SK-N-SH (cell line): ENCODE results near the gene IPO8. TPM values are rescaled to one million over a fixed set of nuclear protein-coding genes. Genes with fewer than 3 reads are reported as not detected.
A peak's percentile ranks its signal among the peaks of the same experiment; 100 is the strongest.

Experiments used
- CTCF ChIA-PET: fragments of 300-600, 350-600 bp; formaldehyde crosslinking; extraction: SDS; loops from one replicate; lab custom pipeline; 2021; lab: Yijun Ruan, JAX
- POLR2A ChIA-PET: fragments of 350-600 bp; sonication (Branson Sonifier 250); formaldehyde crosslinking; extraction: SDS; loops from one replicate; lab custom pipeline; 2020; ENCODE audit warnings: antibody characterized with exemption, inconsistent platforms; lab: Yijun Ruan, JAX
- DNase-seq: peaks from one replicate; pipeline ENCODE4 v3.0.0; 2012
- H2AFZ ChIP-seq: fragments of 200-600 bp; sonication (generic); 2 replicates; pipeline ENCODE4 v1.8.1; 2016; ENCODE audit warnings: antibody characterized with exemption, mild to moderate bottlenecking, low read depth
- H3F3A ChIP-seq: fragments of 200-600 bp; sonication (generic); replicated peaks from 2 replicates; pipeline ENCODE3; 2016; ENCODE audit warnings: antibody characterized with exemption, mild to moderate bottlenecking; ENCODE audit not compliant: insufficient read depth
- H3K27ac ChIP-seq, 2 experiments: fragments of 200-500 bp in 1 of 2; fragments of 200-600 bp in 1 of 2; sonication (Bioruptor generic) in 1 of 2; sonication (generic), shearing (Covaris generic) in 1 of 2; 2 replicates each; pipeline versions ENCODE4 v1.5.1 to v1.6.1; 2014 to 2016; ENCODE audit warnings: low read depth in 2 of 2, inconsistent platforms in 1 of 2, low read length in 1 of 2, mild to moderate bottlenecking in 1 of 2, mixed read lengths in 1 of 2
- H3K27me3 ChIP-seq: fragments of 200-600 bp; sonication (generic), shearing (Covaris generic); 2 replicates; pipeline ENCODE4 v1.6.1; 2016; ENCODE audit warnings: mixed run types; ENCODE audit not compliant: insufficient read depth
- H3K36me3 ChIP-seq, 2 experiments: fragments of 200-500 bp in 1 of 2; fragments of 200-600 bp in 1 of 2; sonication (Bioruptor generic) in 1 of 2; sonication (generic) in 1 of 2; replicated peaks in 1 of 2; 2 replicates each; pipeline versions ENCODE3 to v1.5.1; 2014 to 2016; ENCODE audit warnings: low read length in 1 of 2, mild to moderate bottlenecking in 1 of 2; ENCODE audit not compliant: insufficient read depth in 2 of 2, control insufficient read depth in 1 of 2
- H3K4me1 ChIP-seq, 2 experiments: fragments of 200-500 bp in 1 of 2; fragments of 200-600 bp in 1 of 2; sonication (Bioruptor generic) in 1 of 2; sonication (generic), shearing (Covaris generic) in 1 of 2; 2 replicates each; pipeline versions ENCODE4 v1.5.1 to v1.6.1; 2014 to 2016; ENCODE audit warnings: low read depth in 1 of 2, low read length in 1 of 2, mixed run types in 1 of 2; ENCODE audit not compliant: insufficient read depth in 2 of 2, control insufficient read depth in 1 of 2
- H3K4me2 ChIP-seq: fragments of 200-600 bp; sonication (generic), shearing (Covaris generic); 2 replicates; pipeline ENCODE4 v1.6.1; 2017; ENCODE audit warnings: mixed run types
- H3K4me3 ChIP-seq, 2 experiments: fragments of 200-500 bp in 1 of 2; fragments of 200-600 bp in 1 of 2; sonication (Bioruptor generic) in 1 of 2; sonication (generic), shearing (Covaris generic) in 1 of 2; 2 replicates each; pipeline versions ENCODE4 v1.5.1 to v1.8.1; 2014 to 2016; ENCODE audit warnings: low read depth in 2 of 2, inconsistent platforms in 1 of 2, low read length in 1 of 2, mild to moderate bottlenecking in 1 of 2, mixed read lengths in 1 of 2, moderate library complexity in 1 of 2
- H3K79me2 ChIP-seq: fragments of 200-600 bp; sonication (generic); 2 replicates; pipeline ENCODE4 v1.8.1; 2017; ENCODE audit warnings: mild to moderate bottlenecking; ENCODE audit not compliant: insufficient read depth
- H3K9ac ChIP-seq: fragments of 200-600 bp; sonication (generic); 2 replicates; pipeline ENCODE4 v1.6.1; 2017; ENCODE audit warnings: mixed run types
- H3K9me2 ChIP-seq: fragments of 200-600 bp; sonication (generic); 2 replicates; pipeline ENCODE4 v1.6.1; 2017; ENCODE audit warnings: mixed run types
- H3K9me3 ChIP-seq: fragments of 200-600 bp; sonication (generic); 2 replicates; pipeline ENCODE4 v1.6.1; 2017; ENCODE audit warnings: mixed run types, mild to moderate bottlenecking, moderate library complexity
- H4K20me1 ChIP-seq: fragments of 200-600 bp; sonication (generic); 2 replicates; pipeline ENCODE4 v1.6.1; 2017; ENCODE audit warnings: mild to moderate bottlenecking, mixed run types; ENCODE audit not compliant: insufficient read depth
- ELF1 ChIP-seq: IDR thresholded peaks from 2 replicates; pipeline ENCODE4 v1.4.0; 2012
- FOXJ3 ChIP-seq: sonication (generic); formaldehyde crosslinking; IDR thresholded peaks from 2 replicates; pipeline ENCODE4 v1.5.1; 2020; ENCODE audit warnings: mild to moderate bottlenecking, missing genetic modification reagents
- GABPA ChIP-seq: IDR thresholded peaks from 2 replicates; pipeline ENCODE4 v1.4.0; 2012; ENCODE audit warnings: low read depth, mild to moderate bottlenecking
- IRF3 ChIP-seq: fragments of 150-350 bp; IDR thresholded peaks from 2 replicates; pipeline ENCODE4 v1.6.1; 2016; ENCODE audit warnings: mild to moderate bottlenecking, low read depth, low read length
- MAX ChIP-seq: IDR thresholded peaks from 2 replicates; pipeline ENCODE4 v1.4.0; 2012; ENCODE audit warnings: low read depth
- MEF2A ChIP-seq: IDR thresholded peaks from 2 replicates; pipeline ENCODE4 v1.4.0; 2012; ENCODE audit warnings: low read depth, borderline replicate concordance
- NFIC ChIP-seq: IDR thresholded peaks from 2 replicates; pipeline ENCODE4 v1.4.0; 2012; ENCODE audit warnings: borderline replicate concordance
- NRF1 ChIP-seq: IDR thresholded peaks from 2 replicates; pipeline ENCODE4 v1.6.1; 2012; ENCODE audit warnings: low read depth, mild to moderate bottlenecking, low read length
- POLR2AphosphoS5 ChIP-seq: IDR thresholded peaks from 2 replicates; pipeline ENCODE4 v1.6.1; 2012; ENCODE audit warnings: low read depth, low read length
- RFX5 ChIP-seq: IDR thresholded peaks from 2 replicates; pipeline ENCODE4 v1.6.1; 2012; ENCODE audit warnings: mild to moderate bottlenecking, improper control_type of control experiment, low read length
- RXRA ChIP-seq: IDR thresholded peaks from 2 replicates; pipeline ENCODE4 v1.4.0; 2012; ENCODE audit warnings: low read depth, mild to moderate bottlenecking, borderline replicate concordance
- TAF1 ChIP-seq: IDR thresholded peaks from 2 replicates; pipeline ENCODE4 v1.6.1; 2012; ENCODE audit warnings: low read depth, mild to moderate bottlenecking, low read length, moderate library complexity, borderline replicate concordance
- TCF12 ChIP-seq: IDR thresholded peaks from 2 replicates; pipeline ENCODE4 v1.4.0; 2012
- USF2 ChIP-seq: fragments of 150-350 bp; IDR thresholded peaks from 2 replicates; pipeline ENCODE4 v1.6.1; 2017; ENCODE audit warnings: antibody characterized with exemption, low read length, low read depth, borderline replicate concordance
- YY1 ChIP-seq: IDR thresholded peaks from 2 replicates; pipeline ENCODE4 v1.4.0; 2012; ENCODE audit warnings: low read depth, mild to moderate bottlenecking
- WGBS: methylation state at CpG from one replicate; pipeline ENCODE4 v1.1.6; 2017; ENCODE audit warnings: low lambda C conversion rate; 5-methylcytosine and 5-hydroxymethylcytosine counted together
- polyA plus RNA-seq, 3 experiments: library from polyadenylated mRNA; depleted of rRNA; stranded (reverse); fragments of >200 nt; gene quantifications; 2 replicates each; pipeline ENCODE4 v1.2.3, GENCODE V29; 2012
- TF ChIP-seq, protein P1 (sequence below): fragments of 200-600 bp; sonication (generic); IDR thresholded peaks from 2 replicates; pipeline ENCODE4 v1.6.1; 2017; ENCODE audit warnings: antibody characterized with exemption, mild to moderate bottlenecking, moderate library complexity
- TF ChIP-seq, protein P2 (sequence below): IDR thresholded peaks from 2 replicates; pipeline ENCODE4 v1.4.0; 2012; ENCODE audit warnings: low read depth, borderline replicate concordance

The IPO8 gene
- polyA plus RNA-seq, 1 of the 3 experiments (the other 2 are of a cell fraction): 5.8 TPM

- 94% methylated on average over 2 of the region's 2 CpGs for WGBS
- no peak for DNase-seq
- Histone ChIP-seq H3K4me1 (no peaks in the 10 kb centered on the region), H3K4me3 (no peak overlapping the region), H3K9me3 (no peaks in the 10 kb centered on the region), H3K9me2 (no peaks in the 10 kb centered on the region), H3K27ac (peak overlapping the region in 1 of 2 experiments; percentile 8; a peak in 1 of 4 replicates), H3K79me2 (no peaks in the 10 kb centered on the region), H3F3A (no peaks in the 10 kb centered on the region), H3K4me2 (no peak overlapping the region), H4K20me1 (no peaks in the 10 kb centered on the region), H3K9ac (no peak overlapping the region), H3K27me3 (no peaks in the 10 kb centered on the region), H3K36me3 (peaks cover 33 to 40% of the 10 kb centered on the region in 2 experiments), H2AFZ (no peak overlapping the region)
- ChIA-PET CTCF (interaction anchor here (1.2 to 1.4 kb wide), 2 partner anchors 13 to 19 kb away, joined by 3 read pairs; no protein-coding TSS in a partner anchor), POLR2A (interaction anchor here (0.8 kb wide), 1 partner anchor 11 kb away, joined by 3 read pairs; the partner anchor contains the start of gene IPO8)
- TF ChIP-seq, protein P1, sequence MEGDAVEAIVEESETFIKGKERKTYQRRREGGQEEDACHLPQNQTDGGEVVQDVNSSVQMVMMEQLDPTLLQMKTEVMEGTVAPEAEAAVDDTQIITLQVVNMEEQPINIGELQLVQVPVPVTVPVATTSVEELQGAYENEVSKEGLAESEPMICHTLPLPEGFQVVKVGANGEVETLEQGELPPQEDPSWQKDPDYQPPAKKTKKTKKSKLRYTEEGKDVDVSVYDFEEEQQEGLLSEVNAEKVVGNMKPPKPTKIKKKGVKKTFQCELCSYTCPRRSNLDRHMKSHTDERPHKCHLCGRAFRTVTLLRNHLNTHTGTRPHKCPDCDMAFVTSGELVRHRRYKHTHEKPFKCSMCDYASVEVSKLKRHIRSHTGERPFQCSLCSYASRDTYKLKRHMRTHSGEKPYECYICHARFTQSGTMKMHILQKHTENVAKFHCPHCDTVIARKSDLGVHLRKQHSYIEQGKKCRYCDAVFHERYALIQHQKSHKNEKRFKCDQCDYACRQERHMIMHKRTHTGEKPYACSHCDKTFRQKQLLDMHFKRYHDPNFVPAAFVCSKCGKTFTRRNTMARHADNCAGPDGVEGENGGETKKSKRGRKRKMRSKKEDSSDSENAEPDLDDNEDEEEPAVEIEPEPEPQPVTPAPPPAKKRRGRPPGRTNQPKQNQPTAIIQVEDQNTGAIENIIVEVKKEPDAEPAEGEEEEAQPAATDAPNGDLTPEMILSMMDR: no peak
- TF ChIP-seq RXRA: no peak
- TF ChIP-seq USF2: no peak
- no peak for TF ChIP-seq IRF3
- TF ChIP-seq, protein P2, sequence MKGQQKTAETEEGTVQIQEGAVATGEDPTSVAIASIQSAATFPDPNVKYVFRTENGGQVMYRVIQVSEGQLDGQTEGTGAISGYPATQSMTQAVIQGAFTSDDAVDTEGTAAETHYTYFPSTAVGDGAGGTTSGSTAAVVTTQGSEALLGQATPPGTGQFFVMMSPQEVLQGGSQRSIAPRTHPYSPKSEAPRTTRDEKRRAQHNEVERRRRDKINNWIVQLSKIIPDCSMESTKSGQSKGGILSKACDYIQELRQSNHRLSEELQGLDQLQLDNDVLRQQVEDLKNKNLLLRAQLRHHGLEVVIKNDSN: no peak
- TF ChIP-seq TAF1: no peak
- TF ChIP-seq GABPA: no peak
- TF ChIP-seq POLR2AphosphoS5: no peak
- TF ChIP-seq YY1: no peak
- no peak for TF ChIP-seq MAX
- TF ChIP-seq NRF1: no peak
- no peak for TF ChIP-seq NFIC
- TF ChIP-seq ELF1: no peak
- no peak for TF ChIP-seq FOXJ3 (CRISPR knock-in tag)
- no peak for TF ChIP-seq TCF12
- no peak for TF ChIP-seq RFX5
- TF ChIP-seq MEF2A: no peak
Measured at GRCh38 chr12:30706476-30706875, 10.8 kb upstream of the IPO8 start.
